ENCODE results near the gene ACP3.
A peak's percentile ranks its signal among the peaks of the same experiment; 100 is the strongest.
"Not testable (repeated sequence)": the region's sequence is repeated elsewhere in the genome, so short reads cannot be mapped to it uniquely, and the experiment has no call there.

Gene ACP3

GRCh38 chr3:132354916-132355702 lies 37.9 kb downstream of the ACP3 start:
- DNase-seq, result no peak
- intact Hi-C loops (cut with DNase I), result loop anchor here (5.0 kb wide), 1 partner anchor 292 kb away; no protein-coding TSS in a partner anchor

- DNase-seq, result no peak
- intact Hi-C loops (cut with DNase I), result no loop called here
Observed at GRCh38 chr3:132356568-132356967, 39.4 kb downstream of the ACP3 start.

- intact Hi-C loops (cut with DNase I), result no loop called here
Observed at GRCh38 chr3:132360717-132361116, 43.5 kb downstream of the ACP3 start.

GRCh38 chr3:132362329-132362728 lies 45.1 kb downstream of the ACP3 start:
- intact Hi-C loops (cut with DNase I), result no loop called here

More at GRCh38 chr3:132360717-132361116, 43.5 kb downstream of the ACP3 start:
- no peak for DNase-seq

GRCh38 chr3:132368515-132368914 lies 51.3 kb downstream of the ACP3 start:
- DNase-seq, result no peak
- intact Hi-C loops (cut with DNase I), result no loop called here

More at GRCh38 chr3:132362329-132362728, 45.1 kb downstream of the ACP3 start:
- no peak for DNase-seq

- intact Hi-C loops (cut with DNase I), result no loop called here
Observed at GRCh38 chr3:132368962-132369361, 51.8 kb downstream of the ACP3 start.

GRCh38 chr3:132376945-132377354 lies 59.7 kb downstream of the ACP3 start:
- intact Hi-C loops (cut with DNase I), result not testable (repeated sequence)
- peak in 1 of 10 donors; percentile 74 for DNase-seq

More at GRCh38 chr3:132368962-132369361, 51.8 kb downstream of the ACP3 start:
- DNase-seq, result no peak

- intact Hi-C loops (cut with DNase I), result no loop called here
- DNase-seq, result no peak
Observed at GRCh38 chr3:132378048-132378762, 61.0 kb downstream of the ACP3 start.

GRCh38 chr3:132378846-132379245 lies 61.6 kb downstream of the ACP3 start:
- intact Hi-C loops (cut with DNase I), result no loop called here
- DNase-seq, result no peak

GRCh38 chr3:132380920-132381319 lies 63.7 kb downstream of the ACP3 start:
- intact Hi-C loops (cut with DNase I), result no loop called here
- no peak for DNase-seq

- DNase-seq, result peak in 2 of 10 donors; percentile 75 to 77
- intact Hi-C loops (cut with DNase I), result no loop called here
Observed at GRCh38 chr3:132381348-132381944, 64.2 kb downstream of the ACP3 start.

GRCh38 chr3:132382267-132382666 lies 65.1 kb downstream of the ACP3 start:
- intact Hi-C loops (cut with DNase I), result no loop called here
- no peak for DNase-seq

GRCh38 chr3:132382688-132383194 lies 65.5 kb downstream of the ACP3 start:
- DNase-seq, result no peak
- intact Hi-C loops (cut with DNase I), result no loop called here

GRCh38 chr3:132386259-132386658 lies 69.1 kb downstream of the ACP3 start:
- no peak for DNase-seq
- intact Hi-C loops (cut with DNase I), result no loop called here

GRCh38 chr3:132392675-132393074 lies 75.5 kb downstream of the ACP3 start:
- DNase-seq; intact Hi-C loops (cut with DNase I): not testable (repeated sequence)

GRCh38 chr3:132394320-132394719 lies 77.1 kb downstream of the ACP3 start:
- intact Hi-C loops (cut with DNase I), result no loop called here
- no peak for DNase-seq

- DNase-seq, result no peak
- intact Hi-C loops (cut with DNase I), result loop anchor here (5.0 kb wide), 1 partner anchor 598 kb away; no protein-coding TSS in a partner anchor
Observed at GRCh38 chr3:132395126-132395525, 77.9 kb downstream of the ACP3 start.

GRCh38 chr3:132396255-132396654 lies 79.0 kb downstream of the ACP3 start:
- intact Hi-C loops (cut with DNase I), result loop anchor here (5.0 kb wide), 1 partner anchor 599 kb away; no protein-coding TSS in a partner anchor
- peak in 3 of 10 donors; percentile 67 to 80 (median 75) for DNase-seq

GRCh38 chr3:132396776-132397175 lies 79.6 kb downstream of the ACP3 start:
- DNase-seq, result not testable (repeated sequence)
- intact Hi-C loops (cut with DNase I), result loop anchor here (5.0 kb wide), 1 partner anchor 599 kb away; no protein-coding TSS in a partner anchor

- DNase-seq, result peak in 2 of 10 donors; percentile 18 to 22
- intact Hi-C loops (cut with DNase I), result loop anchor here (1.0 to 5.0 kb wide), 3 partner anchors 47 to 602 kb away; no protein-coding TSS in a partner anchor
Observed at GRCh38 chr3:132399054-132399929, 82.1 kb downstream of the ACP3 start.
